EH (cell line): ENCODE data around the gene ARHGAP15.

Experiments used
- DNase-seq: peaks from one replicate; pipeline ENCODE4 v3.0.0-alpha.2; 2015; ENCODE audit warnings: low read depth

The ARHGAP15 gene

GRCh38 chr2:143226714-143227541 lies 97.7 kb downstream of the ARHGAP15 start:
- no peak for DNase-seq

DNA sequence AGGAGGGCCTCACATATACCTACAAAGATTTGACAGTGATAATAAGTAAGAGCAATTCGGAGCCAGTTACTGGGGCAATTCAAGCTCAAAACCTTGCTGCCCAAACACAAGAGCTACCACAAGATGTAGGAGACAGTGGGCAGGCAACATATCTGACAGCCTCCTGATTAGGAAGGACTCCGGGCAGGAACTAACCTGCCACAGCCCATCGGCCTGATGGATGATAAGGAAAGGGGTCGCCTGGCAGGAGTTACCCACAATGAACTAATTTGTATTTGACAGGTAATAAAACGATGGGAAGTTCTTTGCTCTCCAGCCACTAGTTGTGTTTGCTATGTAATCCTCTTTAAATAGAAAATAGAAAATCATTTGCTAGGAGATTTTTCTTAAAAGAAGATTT lies 100.2 kb downstream of the ARHGAP15 start:
- no peak for DNase-seq

DNA sequence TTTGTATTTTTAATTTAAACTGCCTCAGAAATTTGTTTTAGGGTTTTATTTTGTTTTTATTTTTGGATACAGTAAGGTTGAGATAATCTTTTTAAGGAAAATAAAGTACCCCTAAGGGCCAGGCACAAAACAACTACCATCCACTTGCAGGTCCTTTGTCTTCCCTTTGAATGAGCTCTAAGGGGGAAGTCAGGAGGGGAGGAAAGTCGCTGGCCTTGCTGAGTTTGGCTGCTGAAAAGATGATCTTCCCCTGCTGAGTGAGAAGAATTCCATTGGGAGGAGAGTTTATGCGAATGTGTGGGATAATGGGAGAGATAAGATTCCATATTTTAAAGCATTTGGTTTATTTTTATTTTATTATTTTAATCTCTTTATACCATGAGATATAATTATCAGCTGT lies 100.7 kb downstream of the ARHGAP15 start:
- no peak for DNase-seq

GRCh38 chr2:143230506-143231253 lies 101.5 kb downstream of the ARHGAP15 start:
- peak; percentile 11 for DNase-seq

- peak; percentile 36 for DNase-seq
Observed at GRCh38 chr2:143231254-143231645, 102.0 kb downstream of the ARHGAP15 start.

- no peak for DNase-seq
Observed at GRCh38 chr2:143237146-143237777, 108.0 kb downstream of the ARHGAP15 start.

- peak; percentile 45 for DNase-seq
Observed at GRCh38 chr2:143241403-143242088, 112.3 kb downstream of the ARHGAP15 start.

DNA sequence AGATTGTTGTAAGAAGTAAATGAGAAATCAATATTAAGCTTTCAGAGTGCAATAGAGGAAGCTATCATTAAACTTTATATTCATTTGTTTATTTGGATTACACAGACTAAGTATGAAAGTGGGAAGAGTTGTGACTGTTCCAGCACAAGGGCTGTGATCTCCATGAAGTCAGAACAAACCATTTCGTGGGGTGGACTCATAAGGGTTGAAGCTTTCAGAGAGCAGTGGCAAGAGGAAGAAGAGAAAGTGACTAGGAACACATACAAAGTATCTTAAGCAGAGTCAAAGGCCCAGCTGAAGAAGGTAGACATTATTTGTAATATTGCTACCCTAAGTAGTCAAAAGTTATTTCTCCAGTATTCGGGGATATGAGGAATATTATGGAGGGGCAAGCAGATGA lies 117.0 kb downstream of the ARHGAP15 start:
- no peak for DNase-seq

DNA sequence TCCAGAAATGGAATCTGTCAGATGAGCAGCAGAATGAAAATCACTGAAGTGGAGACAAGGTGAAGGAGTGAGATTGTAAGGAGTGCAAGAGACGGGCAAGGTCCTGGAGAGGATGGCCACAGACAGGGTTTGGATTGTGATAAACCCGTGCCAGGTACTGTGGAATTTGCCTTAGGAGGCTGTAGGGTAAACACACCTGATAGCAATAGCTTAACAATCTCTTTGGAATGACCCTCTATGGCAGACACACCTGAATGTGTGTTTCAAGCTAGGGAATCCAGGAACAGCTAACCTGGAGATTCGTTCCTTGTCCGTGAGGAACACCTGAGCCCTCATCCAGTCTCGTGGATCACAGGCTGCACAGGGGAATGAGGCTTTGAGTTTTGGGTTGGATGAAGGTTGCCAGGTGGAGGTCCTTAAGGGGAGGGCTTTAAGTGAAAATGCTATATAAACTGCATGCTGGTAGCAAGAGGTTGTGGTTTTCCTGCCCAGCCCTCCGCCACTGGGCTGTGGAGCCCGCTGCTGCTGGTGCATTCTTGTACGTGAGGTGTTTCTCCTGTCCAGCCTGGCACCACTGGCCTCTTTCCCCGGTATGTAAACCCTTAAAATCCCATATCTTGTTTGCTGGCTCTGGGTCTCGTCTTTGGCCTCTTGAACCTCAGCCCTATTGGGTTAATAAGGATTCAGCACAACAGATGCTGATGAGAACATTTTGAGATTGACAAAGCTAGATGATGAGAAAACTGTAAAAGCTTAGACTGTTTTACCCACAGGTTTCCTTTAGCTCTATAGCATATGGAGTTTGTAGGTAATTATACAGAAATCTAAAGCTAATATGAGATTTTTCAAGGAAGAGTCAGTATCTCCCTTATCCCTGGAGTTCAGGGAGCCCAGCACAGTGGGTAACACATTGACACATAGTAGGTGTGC lies 117.9 kb downstream of the ARHGAP15 start:
- no peak for DNase-seq

- DNase-seq, result no peak
Observed at GRCh38 chr2:143248631-143249030, 119.4 kb downstream of the ARHGAP15 start.

- no peak for DNase-seq
Observed at GRCh38 chr2:143251681-143252080, 122.5 kb downstream of the ARHGAP15 start.

GRCh38 chr2:143252138-143252907 lies 123.1 kb downstream of the ARHGAP15 start:
- no peak for DNase-seq

GRCh38 chr2:143254110-143254509 lies 124.9 kb downstream of the ARHGAP15 start:
- no peak for DNase-seq

DNA sequence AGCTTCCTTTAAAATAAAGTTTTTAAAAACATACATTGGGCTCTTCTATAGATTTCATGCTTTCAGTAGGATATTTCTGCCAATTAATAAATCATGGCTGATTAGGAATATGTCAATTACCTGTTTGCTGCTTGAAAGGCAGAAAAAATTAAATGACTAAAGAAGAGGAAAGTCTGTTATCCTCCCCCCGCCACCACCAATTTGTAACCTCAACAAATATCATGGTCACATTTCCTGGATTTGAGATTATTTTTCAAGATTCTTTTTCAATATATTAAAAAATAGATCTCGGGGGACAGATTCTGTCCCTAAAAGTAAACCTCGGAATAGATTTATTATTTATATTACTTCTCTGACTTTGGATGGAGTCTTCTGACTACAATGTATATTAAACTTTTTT lies 125.9 kb downstream of the ARHGAP15 start:
- no peak for DNase-seq

GRCh38 chr2:143255899-143256298 lies 126.7 kb downstream of the ARHGAP15 start:
- DNase-seq, result no peak

DNA sequence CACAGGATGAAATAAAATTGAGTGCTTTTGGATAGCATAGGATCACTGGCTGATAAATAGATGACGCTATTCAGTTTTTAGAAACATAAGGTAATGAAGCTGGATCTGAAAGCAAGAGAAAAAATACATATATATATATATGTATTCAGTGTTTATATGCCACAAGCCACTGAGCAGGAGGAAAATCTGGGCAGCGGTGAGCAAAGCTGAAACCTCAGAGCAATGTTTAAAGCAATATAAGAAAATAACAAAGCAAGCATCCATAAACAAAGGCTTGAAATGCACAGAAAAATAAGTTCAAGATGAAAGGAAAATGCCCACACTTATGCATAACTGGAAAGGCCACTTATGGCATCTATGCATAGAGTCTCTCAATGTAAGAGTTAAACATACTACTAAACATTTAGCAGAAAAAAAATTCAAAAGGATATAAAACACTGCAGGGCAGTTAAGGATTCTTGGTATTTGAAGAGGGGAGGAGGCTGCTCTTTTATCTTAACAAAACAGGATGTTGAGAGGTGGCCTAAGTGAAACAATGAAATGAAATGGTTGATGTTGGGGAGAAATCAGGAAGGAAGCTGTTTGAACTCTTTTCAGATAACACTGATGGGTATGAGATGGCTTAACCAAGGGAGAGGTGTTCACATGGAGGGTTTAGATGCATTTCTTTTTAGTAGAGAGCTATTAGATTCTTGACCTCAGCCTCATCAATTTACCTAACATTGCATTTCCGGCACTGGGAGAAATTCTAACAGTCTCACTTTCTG lies 129.1 kb downstream of the ARHGAP15 start:
- no peak for DNase-seq

DNA sequence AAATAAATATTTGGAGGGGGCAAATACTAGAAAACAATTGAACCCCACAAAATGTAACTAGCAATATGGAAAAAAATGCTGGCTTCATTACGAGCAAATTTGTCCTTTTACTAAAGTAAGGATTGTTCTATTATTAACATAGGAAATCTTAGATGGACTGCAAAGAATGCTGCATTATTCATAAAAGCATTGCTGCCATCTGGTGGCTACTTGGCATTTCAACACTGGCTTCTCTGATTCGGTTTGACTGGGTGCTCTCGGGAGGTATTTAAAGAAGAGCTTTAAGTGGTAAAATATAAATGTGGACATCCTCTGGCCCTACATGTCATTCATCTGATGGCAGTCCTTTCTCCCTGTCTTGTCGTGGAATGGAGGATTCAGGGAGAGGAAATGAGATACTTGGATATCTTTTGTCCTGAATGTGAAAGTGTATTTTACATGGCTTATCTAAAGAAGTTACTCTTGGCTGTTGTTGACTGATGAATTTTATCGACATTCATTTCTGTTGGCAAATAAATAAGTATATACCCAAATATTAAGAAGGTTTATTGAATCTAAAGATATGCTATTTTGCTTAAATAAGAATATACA lies 130.2 kb downstream of the ARHGAP15 start:
- DNase-seq, result peak; percentile 74

DNA sequence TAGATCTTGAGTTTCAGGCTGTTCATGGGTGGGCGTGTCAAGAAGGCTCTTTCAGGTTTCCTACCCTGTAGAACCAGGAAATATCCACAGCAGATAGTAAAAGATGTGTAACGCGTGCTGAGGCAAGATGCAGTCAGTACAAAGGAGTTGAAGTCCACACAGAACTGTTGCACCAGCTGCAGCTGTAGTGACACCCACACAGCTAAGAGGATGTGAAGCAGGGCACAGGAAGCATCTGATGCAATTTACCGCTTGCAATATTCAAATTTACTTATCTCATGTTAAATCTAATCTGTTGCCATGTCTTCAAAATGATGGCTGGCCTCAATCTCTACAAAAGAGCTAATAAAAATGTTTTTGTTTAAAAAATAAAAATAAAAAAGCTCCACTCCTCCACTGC lies 132.8 kb downstream of the ARHGAP15 start:
- peak; percentile 4 for DNase-seq

- no peak for DNase-seq
Observed at GRCh38 chr2:143262389-143262788, 133.2 kb downstream of the ARHGAP15 start.
